ENCODE data around the gene CDC42. TPM values are rescaled to one million over a fixed set of nuclear protein-coding genes. Genes with fewer than 3 reads are reported as not detected.

CDC42 gene
- total RNA-seq, 2 experiments from 2014 or later, result 298 to 339 TPM

GRCh38 chr1:22119626-22120468 is 67.3 kb downstream of the CDC42 start:
- no peak overlapping the region for H3K27ac Mint-ChIP-seq
- peaks cover 4% of the 10 kb centered on the region for H3K36me3 Mint-ChIP-seq (ENCODE audit: low read depth)
- H3K4me3 Mint-ChIP-seq, result no peak overlapping the region
- ATAC-seq, result no peak
- intact Hi-C loops (cut with DNase I, micrococcal nuclease), result no loop called here
- H3K4me1 Mint-ChIP-seq, result peaks cover 10% of the 10 kb centered on the region
- ChIA-PET CTCF (no interaction called here), POLR2A (interaction anchor here (0.8 kb wide), 1 partner anchor 253 kb away, joined by 4 read pairs; no protein-coding TSS in a partner anchor)
- no peaks in the 10 kb centered on the region for H3K9me3 Mint-ChIP-seq (ENCODE audit: low read depth)
- no peak for DNase-seq
- no peaks in the 10 kb centered on the region for H3K27me3 Mint-ChIP-seq

DNA sequence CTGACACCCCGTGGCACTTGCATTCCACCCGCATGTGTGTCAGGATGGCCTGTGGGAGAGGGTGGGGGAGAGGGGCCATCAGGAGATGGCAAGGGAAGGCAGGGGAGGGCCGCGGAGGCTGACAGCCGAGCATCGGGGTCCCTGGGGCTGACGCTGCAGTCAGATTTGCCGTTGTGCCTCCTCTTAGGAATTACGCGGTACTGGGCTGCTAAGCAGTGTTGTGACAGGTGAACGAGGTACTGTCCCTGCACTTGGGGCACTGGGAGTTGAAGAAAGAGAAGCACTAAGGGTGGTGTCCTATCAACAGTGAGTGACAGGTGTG is 67.9 kb downstream of the CDC42 start:
- CTCF ChIA-PET, result no interaction called here
- no peaks in the 10 kb centered on the region for H3K27me3 Mint-ChIP-seq
- no peaks in the 10 kb centered on the region for H3K9me3 Mint-ChIP-seq (ENCODE audit: low read depth)
- H3K4me1 Mint-ChIP-seq, result peaks cover 10% of the 10 kb centered on the region
- ATAC-seq (no peak), DNase-seq (no peak)
- no peak overlapping the region for H3K27ac Mint-ChIP-seq
- POLR2A ChIA-PET, result no interaction called here
- no peak overlapping the region for H3K4me3 Mint-ChIP-seq
- intact Hi-C loops (cut with DNase I, micrococcal nuclease), result no loop called here
- peaks cover 4% of the 10 kb centered on the region for H3K36me3 Mint-ChIP-seq (ENCODE audit: low read depth)

- peak; percentile 12 for ATAC-seq
- Mint-ChIP-seq H3K4me1 (peaks cover 8% of the 10 kb centered on the region), H3K27ac (no peak overlapping the region), H3K27me3 (no peaks in the 10 kb centered on the region), H3K4me3 (no peak overlapping the region), H3K9me3 (ENCODE audit: low read depth) (no peaks in the 10 kb centered on the region), H3K36me3 (ENCODE audit: low read depth) (peaks cover 3% of the 10 kb centered on the region)
- DNase-seq, result no peak
- POLR2A ChIA-PET, result no interaction called here
- intact Hi-C loops (cut with DNase I, micrococcal nuclease), result no loop called here
- CTCF ChIA-PET, result interaction anchor here (0.6 to 2.0 kb wide), 3 partner anchors 10 to 19 kb away, joined by 3 to 9 read pairs (median 3); no protein-coding TSS in a partner anchor
These were observed 69.0 kb downstream of the CDC42 start for GRCh38 chr1:22121421-22121911.

DNA sequence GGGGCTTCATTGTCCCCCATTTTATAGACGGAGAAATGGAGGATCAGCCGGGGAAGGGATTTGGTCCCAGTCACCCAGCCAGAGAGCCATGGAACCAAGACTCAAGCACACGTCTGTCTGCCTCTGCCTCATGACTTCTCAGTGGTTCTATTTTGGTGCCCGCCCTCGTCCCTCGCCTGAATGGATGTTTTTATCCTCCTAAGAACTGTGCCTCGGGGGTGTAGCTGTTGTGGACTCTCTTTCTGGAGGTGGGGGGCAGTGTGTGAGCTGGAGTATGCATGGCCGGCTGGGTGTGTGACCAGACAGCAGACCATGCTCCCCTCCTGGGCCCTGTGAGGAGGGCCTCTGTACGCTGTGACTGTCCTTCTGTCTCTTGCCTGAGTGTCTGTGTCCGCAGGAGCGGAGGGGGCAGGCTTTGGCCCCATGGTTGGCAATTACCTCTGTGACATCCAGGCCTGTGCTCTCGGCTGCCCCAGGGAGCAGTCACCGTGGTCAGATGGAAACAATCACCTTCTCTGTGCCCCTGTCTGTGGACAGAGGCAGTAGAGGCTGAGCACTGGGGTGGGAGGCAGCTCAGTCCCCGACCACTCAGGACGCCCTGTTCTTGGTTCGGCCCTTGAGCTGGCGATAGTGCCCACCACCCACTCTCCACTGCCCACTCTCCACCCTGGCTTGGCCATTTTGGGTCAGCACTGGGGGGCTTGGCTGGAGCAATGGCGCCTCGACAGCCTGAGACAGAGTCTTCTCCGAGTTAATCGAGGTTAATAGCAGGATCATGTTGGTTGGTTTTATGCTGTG is 70.0 kb downstream of the CDC42 start:
- H3K4me3 Mint-ChIP-seq, result no peak overlapping the region
- ATAC-seq (no peak), DNase-seq (no peak)
- no peaks in the 10 kb centered on the region for H3K9me3 Mint-ChIP-seq (ENCODE audit: low read depth)
- H3K27ac Mint-ChIP-seq, result no peak overlapping the region
- H3K4me1 Mint-ChIP-seq, result peaks cover 8% of the 10 kb centered on the region
- ChIA-PET CTCF (interaction anchor here (0.5 to 2.0 kb wide), 4 partner anchors 9 to 415 kb away, joined by 3 to 9 read pairs (median 4); no protein-coding TSS in a partner anchor), POLR2A (interaction anchor here (0.5 kb wide), 1 partner anchor 49 kb away, joined by 4 read pairs; no protein-coding TSS in a partner anchor)
- H3K36me3 Mint-ChIP-seq (ENCODE audit: low read depth), result peaks cover 3% of the 10 kb centered on the region
- intact Hi-C loops (cut with DNase I, micrococcal nuclease), result no loop called here
- no peaks in the 10 kb centered on the region for H3K27me3 Mint-ChIP-seq

GRCh38 chr1:22123071-22123390 is 70.5 kb downstream of the CDC42 start:
- Mint-ChIP-seq H3K9me3 (ENCODE audit: low read depth) (no peaks in the 10 kb centered on the region), H3K27me3 (no peaks in the 10 kb centered on the region), H3K4me1 (peaks cover 7% of the 10 kb centered on the region), H3K36me3 (ENCODE audit: low read depth) (peaks cover 3% of the 10 kb centered on the region), H3K4me3 (no peak overlapping the region), H3K27ac (no peak overlapping the region)
- ATAC-seq (no peak), DNase-seq (no peak)
- ChIA-PET POLR2A (no interaction called here), CTCF (interaction anchor here (0.5 to 0.6 kb wide), 2 partner anchors 260 to 416 kb away, joined by 4 to 5 read pairs; no protein-coding TSS in a partner anchor)
- intact Hi-C loops (cut with DNase I, micrococcal nuclease), result no loop called here

- ATAC-seq (no peak), DNase-seq (no peak)
- no peaks in the 10 kb centered on the region for H3K36me3 Mint-ChIP-seq (ENCODE audit: low read depth)
- H3K4me3 Mint-ChIP-seq, result no peak overlapping the region
- ChIA-PET CTCF (interaction anchor here (0.6 to 1.6 kb wide), 2 partner anchors 151 to 292 kb away, joined by 3 to 5 read pairs; no protein-coding TSS in a partner anchor), POLR2A (no interaction called here)
- H3K27ac Mint-ChIP-seq, result no peak overlapping the region
- intact Hi-C loops (cut with DNase I, micrococcal nuclease), result no loop called here
- H3K27me3 Mint-ChIP-seq, result no peaks in the 10 kb centered on the region
- H3K4me1 Mint-ChIP-seq, result peaks cover under 1% of the 10 kb centered on the region
- no peaks in the 10 kb centered on the region for H3K9me3 Mint-ChIP-seq (ENCODE audit: low read depth)
These were observed 71.4 kb downstream of the CDC42 start for GRCh38 chr1:22123901-22124404.

- H3K27me3 Mint-ChIP-seq, result no peaks in the 10 kb centered on the region
- no peaks in the 10 kb centered on the region for H3K4me1 Mint-ChIP-seq
- ChIA-PET CTCF (interaction anchor here (0.6 to 1.6 kb wide), 2 partner anchors 281 to 292 kb away, joined by 3 to 5 read pairs; no protein-coding TSS in a partner anchor), POLR2A (no interaction called here)
- H3K4me3 Mint-ChIP-seq, result no peak overlapping the region
- no peak for ATAC-seq
- intact Hi-C loops (cut with DNase I, micrococcal nuclease), result no loop called here
- no peak overlapping the region for H3K27ac Mint-ChIP-seq
- no peaks in the 10 kb centered on the region for H3K9me3 Mint-ChIP-seq (ENCODE audit: low read depth)
- no peaks in the 10 kb centered on the region for H3K36me3 Mint-ChIP-seq (ENCODE audit: low read depth)
- no peak for DNase-seq
These were observed 72.2 kb downstream of the CDC42 start for GRCh38 chr1:22124592-22125229.

- DNase-seq, result no peak
- no peak for ATAC-seq
- no peaks in the 10 kb centered on the region for H3K27me3 Mint-ChIP-seq
- POLR2A ChIA-PET, result no interaction called here
- intact Hi-C loops (cut with DNase I, micrococcal nuclease), result no loop called here
- no peak overlapping the region for H3K27ac Mint-ChIP-seq
- CTCF ChIA-PET, result interaction anchor here (1.4 kb wide), 1 partner anchor 14 kb away, joined by 4 read pairs; no protein-coding TSS in a partner anchor
- no peak overlapping the region for H3K4me3 Mint-ChIP-seq
- no peaks in the 10 kb centered on the region for H3K36me3 Mint-ChIP-seq (ENCODE audit: low read depth)
- no peaks in the 10 kb centered on the region for H3K4me1 Mint-ChIP-seq
- no peaks in the 10 kb centered on the region for H3K9me3 Mint-ChIP-seq (ENCODE audit: low read depth)
These were observed 74.0 kb downstream of the CDC42 start for GRCh38 chr1:22126531-22126930.

GRCh38 chr1:22127248-22127647 is 74.7 kb downstream of the CDC42 start:
- Mint-ChIP-seq H3K4me1 (no peaks in the 10 kb centered on the region), H3K4me3 (no peak overlapping the region), H3K27me3 (no peaks in the 10 kb centered on the region), H3K27ac (no peak overlapping the region), H3K36me3 (ENCODE audit: low read depth) (no peaks in the 10 kb centered on the region), H3K9me3 (ENCODE audit: low read depth) (no peaks in the 10 kb centered on the region)
- intact Hi-C loops (cut with DNase I, micrococcal nuclease), result no loop called here
- ATAC-seq (no peak), DNase-seq (no peak)
- ChIA-PET POLR2A (interaction anchor here (0.8 kb wide), 1 partner anchor 381 kb away, joined by 3 read pairs; no protein-coding TSS in a partner anchor), CTCF (interaction anchor here (1.4 kb wide), 1 partner anchor 13 kb away, joined by 4 read pairs; no protein-coding TSS in a partner anchor)

DNA sequence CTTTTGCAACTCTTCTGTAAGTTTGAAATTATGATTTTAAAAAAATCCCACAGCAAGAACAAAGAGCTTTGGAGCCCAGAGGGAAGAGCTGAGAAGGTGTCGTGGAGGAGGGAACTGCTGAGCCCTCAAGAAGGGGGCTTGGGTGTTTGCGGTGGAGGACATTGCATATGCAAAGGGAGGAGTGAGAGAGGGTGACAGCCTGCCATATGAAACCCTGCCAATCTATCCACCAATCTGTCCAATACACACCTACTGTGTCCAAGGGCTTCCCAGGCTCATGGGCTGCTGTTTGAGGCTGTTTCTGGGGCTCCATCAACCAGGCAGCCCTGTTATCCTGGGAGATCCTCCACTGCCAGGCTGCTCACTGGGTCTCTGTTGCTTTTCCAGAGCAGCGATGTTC is 75.2 kb downstream of the CDC42 start:
- Mint-ChIP-seq H3K4me1 (no peaks in the 10 kb centered on the region), H3K27me3 (no peaks in the 10 kb centered on the region), H3K36me3 (ENCODE audit: low read depth) (no peaks in the 10 kb centered on the region), H3K9me3 (ENCODE audit: low read depth) (no peaks in the 10 kb centered on the region), H3K4me3 (no peak overlapping the region), H3K27ac (no peak overlapping the region)
- intact Hi-C loops (cut with DNase I, micrococcal nuclease), result no loop called here
- ChIA-PET CTCF (interaction anchor here (1.4 kb wide), 1 partner anchor 12 kb away, joined by 4 read pairs; no protein-coding TSS in a partner anchor), POLR2A (interaction anchor here (0.8 kb wide), 1 partner anchor 381 kb away, joined by 3 read pairs; no protein-coding TSS in a partner anchor)
- DNase-seq (no peak), ATAC-seq (no peak)

DNA sequence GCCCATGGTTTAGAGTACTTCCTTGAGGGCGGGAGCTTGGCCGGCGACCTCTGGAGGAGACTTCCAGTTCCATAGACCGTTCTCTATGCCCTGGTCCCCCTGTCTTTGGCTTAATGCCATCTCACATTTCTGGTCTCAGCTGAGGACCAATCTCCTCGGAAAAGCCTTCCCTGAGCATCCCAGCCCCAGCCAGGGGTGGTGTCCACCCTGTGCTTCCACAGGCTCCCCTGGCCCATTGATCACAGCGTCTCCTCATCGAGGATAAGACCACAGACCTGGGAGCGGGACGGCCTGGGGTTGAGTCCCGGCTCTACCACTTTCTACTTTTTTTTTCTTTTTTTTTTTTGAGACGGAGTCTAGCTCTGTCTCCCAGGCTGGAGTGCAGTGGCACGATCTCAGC is 75.9 kb downstream of the CDC42 start:
- Mint-ChIP-seq H3K27me3 (no peaks in the 10 kb centered on the region), H3K4me1 (no peaks in the 10 kb centered on the region), H3K27ac (no peak overlapping the region), H3K9me3 (ENCODE audit: low read depth) (no peaks in the 10 kb centered on the region), H3K4me3 (no peak overlapping the region), H3K36me3 (ENCODE audit: low read depth) (no peaks in the 10 kb centered on the region)
- intact Hi-C loops (cut with DNase I, micrococcal nuclease), result no loop called here
- DNase-seq (no peak), ATAC-seq (no peak)
- ChIA-PET CTCF (no interaction called here), POLR2A (no interaction called here)

Measured in activated CD4-positive, alpha-beta T cell treated with anti-CD3 and anti-CD28 coated beads for 36 hours (primary cell).